Activated CD8-positive, alpha-beta T cell treated with anti-CD3 and anti-CD28 coated beads for 36 hours (primary cell): ENCODE measurements around the gene TEX261. TPM values are rescaled to one million over a fixed set of nuclear protein-coding genes. Genes with fewer than 3 reads are reported as not detected.
A peak's percentile ranks its signal among the peaks of the same experiment; 100 is the strongest.

Experiments
- ATAC-seq: fragments of 200-7000 bp; cut with Tn5 transposase; one replicate; pipeline ENCODE4 v1.10.0; 2021; ENCODE audit warnings: mild to moderate bottlenecking, moderate library complexity
- CTCF ChIA-PET: fragments of 350-600 bp; sonication (Branson Sonifier 250); formaldehyde crosslinking; loops from one replicate; lab custom pipeline; 2021; ENCODE audit warnings: antibody characterized with exemption; lab: Charles Lee
- POLR2A ChIA-PET: fragments of 350-600 bp; sonication (Branson Sonifier 250); formaldehyde crosslinking; loops from one replicate; lab custom pipeline; 2021; ENCODE audit warnings: antibody characterized with exemption; lab: Charles Lee
- DNase-seq: peaks from one replicate; pipeline ENCODE4 v3.0.0-alpha.2; 2020
- H3K27ac Mint-ChIP-seq: one replicate; pipeline ENCODE4 v1.8.0; 2021; ENCODE audit warnings: mild to moderate bottlenecking, mixed read lengths
- H3K27me3 Mint-ChIP-seq: one replicate; pipeline ENCODE4 v1.8.0; 2021; ENCODE audit warnings: mixed read lengths
- H3K36me3 Mint-ChIP-seq: one replicate; pipeline ENCODE4 v1.8.0; 2021; ENCODE audit warnings: low read depth, mixed read lengths
- H3K4me1 Mint-ChIP-seq: one replicate; pipeline ENCODE4 v1.8.0; 2021; ENCODE audit warnings: low read depth, mixed read lengths
- H3K4me3 Mint-ChIP-seq: one replicate; pipeline ENCODE4 v1.8.0; 2021; ENCODE audit warnings: mild to moderate bottlenecking, moderate library complexity, mixed read lengths
- H3K9me3 Mint-ChIP-seq: one replicate; pipeline ENCODE4 v1.8.0; 2021; ENCODE audit warnings: mixed read lengths
- intact Hi-C: fragments of 100-400 bp; cut with micrococcal nuclease; formaldehyde crosslinking; loops from one replicate; pipeline ENCODE4 v1.10.0; 2022
- total RNA-seq, 2 experiments: library from RNA; stranded (reverse); gene quantifications; one replicate each; pipeline ENCODE4 v1.2.3, GENCODE V29; 2021
- TF ChIP-seq, protein P1 (sequence below): fragments of 200-600 bp; IDR thresholded peaks from one replicate; pipeline ENCODE4 v1.8.0; 2022; ENCODE audit warnings: antibody characterized with exemption, mild to moderate bottlenecking

The TEX261 gene
- total RNA-seq, 2 experiments from 2014 or later = 38.8 to 39.9 TPM

DNA sequence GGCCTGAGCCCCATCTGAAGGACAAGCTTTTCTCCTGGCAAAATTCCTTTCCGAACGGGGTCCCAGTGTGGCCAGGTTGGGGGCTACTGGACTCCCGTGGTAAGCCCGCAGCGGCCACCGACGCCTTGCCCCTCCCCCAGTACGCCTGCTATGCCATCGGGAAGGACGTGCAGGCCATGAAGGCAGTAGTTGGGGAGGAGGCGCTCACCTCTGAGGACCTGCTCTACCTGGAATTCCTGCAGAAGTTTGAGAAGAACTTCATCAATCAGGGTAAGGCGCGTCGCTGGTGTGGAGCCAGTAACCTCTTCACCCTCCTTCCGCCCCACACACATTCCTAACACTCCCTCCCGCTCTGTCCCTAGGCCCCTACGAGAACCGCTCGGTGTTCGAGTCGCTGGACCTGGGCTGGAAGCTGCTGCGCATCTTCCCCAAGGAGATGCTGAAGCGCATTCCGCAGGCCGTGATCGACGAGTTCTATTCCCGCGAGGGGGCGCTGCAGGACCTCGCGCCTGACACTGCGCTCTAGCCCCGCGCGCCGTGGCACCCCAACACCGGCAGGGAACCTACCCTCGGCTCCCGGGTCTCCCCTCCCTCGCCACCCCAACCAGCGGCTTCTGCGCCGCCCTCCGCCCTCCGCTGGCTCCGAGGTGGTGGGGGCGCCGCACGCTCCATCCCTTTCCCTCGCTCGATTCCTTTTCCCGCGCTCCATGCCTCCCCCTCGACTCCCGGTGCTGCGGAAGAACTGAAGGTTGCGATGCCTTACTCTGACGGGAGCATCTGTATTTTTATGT lies 29.9 kb downstream of the TEX261 start:
- Mint-ChIP-seq H3K27me3 (peaks cover 18% of the 10 kb centered on the region), H3K36me3 (no peaks in the 10 kb centered on the region), H3K27ac (no peak overlapping the region), H3K4me3 (peak overlapping the region; percentile 77), H3K4me1 (peaks cover 3% of the 10 kb centered on the region), H3K9me3 (no peaks in the 10 kb centered on the region)
- POLR2A ChIA-PET = interaction anchor here (0.6 to 1.1 kb wide), 4 partner anchors 20 to 58 kb away, joined by 3 to 4 read pairs (median 3); no protein-coding TSS in a partner anchor
- intact Hi-C loops = loop anchor here (2.0 kb wide), 1 partner anchor 30 kb away; the partner anchor contains the start of gene TEX261
- TF ChIP-seq, protein P1, sequence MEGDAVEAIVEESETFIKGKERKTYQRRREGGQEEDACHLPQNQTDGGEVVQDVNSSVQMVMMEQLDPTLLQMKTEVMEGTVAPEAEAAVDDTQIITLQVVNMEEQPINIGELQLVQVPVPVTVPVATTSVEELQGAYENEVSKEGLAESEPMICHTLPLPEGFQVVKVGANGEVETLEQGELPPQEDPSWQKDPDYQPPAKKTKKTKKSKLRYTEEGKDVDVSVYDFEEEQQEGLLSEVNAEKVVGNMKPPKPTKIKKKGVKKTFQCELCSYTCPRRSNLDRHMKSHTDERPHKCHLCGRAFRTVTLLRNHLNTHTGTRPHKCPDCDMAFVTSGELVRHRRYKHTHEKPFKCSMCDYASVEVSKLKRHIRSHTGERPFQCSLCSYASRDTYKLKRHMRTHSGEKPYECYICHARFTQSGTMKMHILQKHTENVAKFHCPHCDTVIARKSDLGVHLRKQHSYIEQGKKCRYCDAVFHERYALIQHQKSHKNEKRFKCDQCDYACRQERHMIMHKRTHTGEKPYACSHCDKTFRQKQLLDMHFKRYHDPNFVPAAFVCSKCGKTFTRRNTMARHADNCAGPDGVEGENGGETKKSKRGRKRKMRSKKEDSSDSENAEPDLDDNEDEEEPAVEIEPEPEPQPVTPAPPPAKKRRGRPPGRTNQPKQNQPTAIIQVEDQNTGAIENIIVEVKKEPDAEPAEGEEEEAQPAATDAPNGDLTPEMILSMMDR = peak; percentile 93
- DNase-seq = peak; percentile 89
- CTCF ChIA-PET = interaction anchor here (0.6 to 6.2 kb wide), 31 partner anchors 9 to 347 kb away, joined by 3 to 60 read pairs (median 5); partner anchors contain the start of gene ANKRD53
- ATAC-seq = peak; percentile 97

DNA sequence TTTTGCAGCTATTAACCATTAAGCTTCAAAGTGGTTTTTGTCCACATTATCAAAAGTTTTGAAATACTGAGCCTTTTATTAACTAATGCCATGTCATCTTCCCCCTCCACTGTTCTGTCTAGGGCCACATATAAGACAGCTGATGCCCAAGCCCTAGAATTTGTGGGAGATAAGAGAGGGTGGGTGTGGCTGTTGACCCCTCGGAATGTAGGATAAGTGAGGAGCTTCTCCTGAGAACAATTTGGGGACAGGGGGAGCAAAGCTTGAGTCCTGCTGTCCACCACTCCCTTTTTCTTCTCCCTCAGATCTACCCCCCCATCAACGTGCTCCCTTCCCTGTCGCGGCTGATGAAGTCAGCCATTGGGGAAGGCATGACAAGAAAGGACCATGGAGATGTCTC lies 30.5 kb downstream of the TEX261 start:
- TF ChIP-seq, protein P1 = no peak
- DNase-seq = no peak
- H3K4me3 Mint-ChIP-seq = no peak overlapping the region
- H3K4me1 Mint-ChIP-seq = peaks cover 3% of the 10 kb centered on the region
- no peak for ATAC-seq
- intact Hi-C loops = loop anchor here (2.0 kb wide), 1 partner anchor 31 kb away; the partner anchor contains the start of gene TEX261
- H3K36me3 Mint-ChIP-seq = no peaks in the 10 kb centered on the region
- no peaks in the 10 kb centered on the region for H3K9me3 Mint-ChIP-seq
- ChIA-PET POLR2A (interaction anchor here (0.7 to 0.9 kb wide), 2 partner anchors 21 to 255 kb away, joined by 3 read pairs; no protein-coding TSS in a partner anchor), CTCF (interaction anchor here (0.6 to 6.2 kb wide), 22 partner anchors 9 to 181 kb away, joined by 3 to 60 read pairs (median 5); partner anchors contain the start of gene ANKRD53)
- peaks cover 18% of the 10 kb centered on the region for H3K27me3 Mint-ChIP-seq
- no peak overlapping the region for H3K27ac Mint-ChIP-seq

DNA sequence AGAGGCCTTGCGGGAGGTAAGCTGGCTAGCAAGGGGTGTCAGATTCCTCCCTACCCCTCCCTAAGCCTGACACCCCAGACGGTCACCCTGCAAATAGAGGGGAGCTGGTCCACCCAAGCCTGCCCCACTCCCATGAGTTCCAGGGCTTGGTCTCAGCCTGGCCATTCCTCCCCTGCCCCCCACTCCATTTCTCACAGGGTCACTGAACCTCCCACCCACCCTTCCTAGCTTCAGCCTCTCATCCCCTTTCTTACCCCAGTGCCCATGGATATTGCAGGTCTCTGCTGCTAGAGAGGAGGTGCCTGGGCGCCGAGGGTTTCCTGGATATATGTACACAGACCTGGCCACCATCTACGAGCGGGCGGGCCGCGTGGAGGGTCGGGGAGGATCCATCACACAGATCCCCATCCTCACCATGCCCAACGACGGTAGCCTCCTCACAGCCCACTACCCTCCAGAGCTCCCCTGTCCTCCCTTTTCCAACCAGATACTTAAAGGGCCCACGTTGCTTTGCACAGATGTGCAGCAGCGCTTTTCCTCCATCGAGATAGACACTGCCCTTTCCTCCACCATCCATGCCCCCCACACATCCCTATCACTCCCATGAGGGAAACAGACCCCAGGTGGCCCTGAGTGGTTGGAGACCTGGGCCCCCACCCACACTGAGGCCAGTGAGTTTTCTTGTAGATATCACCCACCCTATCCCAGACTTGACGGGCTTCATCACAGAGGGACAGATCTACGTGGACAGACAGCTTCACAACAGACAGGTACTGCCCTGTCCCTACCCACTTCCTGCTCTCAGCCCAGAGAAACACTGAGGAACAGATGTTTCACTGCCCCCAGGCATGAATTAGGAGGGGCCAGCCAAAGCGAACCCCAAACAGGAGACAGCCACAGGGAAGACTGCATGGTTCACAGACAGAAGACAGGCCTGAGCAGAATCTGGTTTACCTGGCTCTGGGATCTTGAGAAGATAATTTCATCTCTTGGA lies 31.5 kb downstream of the TEX261 start:
- no peak overlapping the region for H3K4me3 Mint-ChIP-seq
- intact Hi-C loops = no loop called here
- CTCF ChIA-PET = interaction anchor here (0.8 to 6.2 kb wide), 14 partner anchors 8 to 94 kb away, joined by 3 to 60 read pairs (median 9); partner anchors contain the start of gene ANKRD53
- no peaks in the 10 kb centered on the region for H3K36me3 Mint-ChIP-seq
- peaks cover 6% of the 10 kb centered on the region for H3K4me1 Mint-ChIP-seq
- peaks cover 18% of the 10 kb centered on the region for H3K27me3 Mint-ChIP-seq
- DNase-seq (no peak), ATAC-seq (no peak)
- H3K27ac Mint-ChIP-seq = no peak overlapping the region
- TF ChIP-seq, protein P1 = no peak
- POLR2A ChIA-PET = interaction anchor here (0.7 to 0.9 kb wide), 4 partner anchors 10 to 254 kb away, joined by 3 read pairs; no protein-coding TSS in a partner anchor
- H3K9me3 Mint-ChIP-seq = no peaks in the 10 kb centered on the region

DNA sequence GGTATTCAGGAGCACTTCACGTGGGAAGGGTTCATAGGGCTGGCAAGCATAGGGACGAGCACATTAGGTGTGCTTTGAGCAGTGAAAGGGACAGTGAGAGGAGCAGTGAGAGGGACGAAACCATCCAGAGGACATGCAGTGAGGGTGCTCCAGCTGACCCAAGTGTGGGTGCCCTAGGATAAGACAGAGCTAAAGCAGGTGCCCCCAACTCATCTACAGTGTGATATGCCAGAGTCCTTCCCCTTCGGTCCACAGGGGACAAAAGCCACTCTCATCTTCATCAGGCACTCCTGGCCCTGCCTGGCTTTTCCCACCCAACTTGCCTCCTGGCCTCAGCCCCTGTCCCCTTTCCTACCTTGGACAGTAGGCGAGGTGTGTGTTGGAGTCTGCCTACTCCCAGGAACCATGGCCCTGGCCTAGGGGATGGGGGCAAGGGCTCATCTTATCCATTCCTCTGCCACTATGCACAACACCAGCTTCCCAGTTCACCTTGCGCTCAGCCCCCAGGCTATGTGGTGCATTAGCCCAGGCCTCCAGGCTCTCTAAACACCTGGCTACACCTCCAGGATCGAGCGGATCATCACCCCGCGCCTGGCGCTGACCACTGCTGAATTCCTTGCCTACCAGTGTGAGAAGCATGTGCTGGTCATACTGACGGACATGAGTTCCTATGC lies 32.3 kb downstream of the TEX261 start:
- H3K27ac Mint-ChIP-seq = no peak overlapping the region
- intact Hi-C loops = no loop called here
- DNase-seq = no peak

More for the DNA sequence above, 32.3 kb downstream of the TEX261 start:
- POLR2A ChIA-PET = interaction anchor here (0.7 to 0.8 kb wide), 2 partner anchors 11 to 12 kb away, joined by 3 read pairs; no protein-coding TSS in a partner anchor
- Mint-ChIP-seq H3K4me3 (no peak overlapping the region), H3K36me3 (no peaks in the 10 kb centered on the region), H3K4me1 (peaks cover 7% of the 10 kb centered on the region), H3K27me3 (peaks cover 18% of the 10 kb centered on the region), H3K9me3 (no peaks in the 10 kb centered on the region)
- TF ChIP-seq, protein P1 = no peak
- ATAC-seq = no peak
- CTCF ChIA-PET = interaction anchor here (1.0 to 6.2 kb wide), 6 partner anchors 12 to 90 kb away, joined by 3 to 60 read pairs (median 29); no protein-coding TSS in a partner anchor
